HUES6 (cell line): Measurements from ENCODE around the gene IDH3B.

Source experiments
- H3K27ac ChIP-seq: 2 replicates; pipeline ENCODE4 v1.7.0; 2013; ENCODE audit warnings: low read depth, mild to moderate bottlenecking, low read length, inconsistent platforms
- H3K27me3 ChIP-seq: 2 replicates; pipeline ENCODE4 v1.6.1; 2013; ENCODE audit warnings: low read length; ENCODE audit not compliant: control insufficient read depth, insufficient read depth
- H3K36me3 ChIP-seq: 2 replicates; pipeline ENCODE4 v1.6.1; 2013; ENCODE audit warnings: low read length; ENCODE audit not compliant: control insufficient read depth, insufficient read depth
- H3K4me1 ChIP-seq: 2 replicates; pipeline ENCODE4 v1.6.1; 2013; ENCODE audit warnings: low read length; ENCODE audit not compliant: control insufficient read depth, insufficient read depth
- H3K4me3 ChIP-seq: 2 replicates; pipeline ENCODE4 v1.5.1; 2013; ENCODE audit warnings: low read depth, low read length
- H3K9ac ChIP-seq: one replicate; pipeline ENCODE4 v1.6.1; 2013; ENCODE audit warnings: mild to moderate bottlenecking, low read length
- H3K9me3 ChIP-seq: 2 replicates; pipeline ENCODE4 v1.6.1; 2013; ENCODE audit warnings: low read depth, low read length; ENCODE audit not compliant: control insufficient read depth, insufficient read depth

The IDH3B gene

GRCh38 chr20:2637246-2637645 lies 26.8 kb downstream of the IDH3B start:
- H3K4me1 ChIP-seq, result no peaks in the 10 kb centered on the region
- peaks cover 14% of the 10 kb centered on the region for H3K27me3 ChIP-seq
- H3K9me3 ChIP-seq, result no peaks in the 10 kb centered on the region
- no peak overlapping the region for H3K9ac ChIP-seq
- H3K4me3 ChIP-seq, result no peak overlapping the region
- no peaks in the 10 kb centered on the region; the same call in 1 of the 2 replicates for H3K36me3 ChIP-seq
- no peak overlapping the region for H3K27ac ChIP-seq

GRCh38 chr20:2633381-2633780 lies 30.6 kb downstream of the IDH3B start:
- Histone ChIP-seq H3K4me3 (no peak overlapping the region), H3K4me1 (no peaks in the 10 kb centered on the region), H3K27ac (no peak overlapping the region), H3K36me3 (no peaks in the 10 kb centered on the region), H3K9me3 (no peaks in the 10 kb centered on the region), H3K9ac (no peak overlapping the region), H3K27me3 (peaks cover 14% of the 10 kb centered on the region)

GRCh38 chr20:2631228-2631627 lies 32.8 kb downstream of the IDH3B start:
- Histone ChIP-seq H3K4me3 (no peak overlapping the region), H3K9ac (no peak overlapping the region), H3K9me3 (peaks cover 8% of the 10 kb centered on the region; the same call in 1 of the 2 replicates), H3K4me1 (no peaks in the 10 kb centered on the region), H3K27me3 (peaks cover 13% of the 10 kb centered on the region), H3K36me3 (no peaks in the 10 kb centered on the region), H3K27ac (no peak overlapping the region)

DNA sequence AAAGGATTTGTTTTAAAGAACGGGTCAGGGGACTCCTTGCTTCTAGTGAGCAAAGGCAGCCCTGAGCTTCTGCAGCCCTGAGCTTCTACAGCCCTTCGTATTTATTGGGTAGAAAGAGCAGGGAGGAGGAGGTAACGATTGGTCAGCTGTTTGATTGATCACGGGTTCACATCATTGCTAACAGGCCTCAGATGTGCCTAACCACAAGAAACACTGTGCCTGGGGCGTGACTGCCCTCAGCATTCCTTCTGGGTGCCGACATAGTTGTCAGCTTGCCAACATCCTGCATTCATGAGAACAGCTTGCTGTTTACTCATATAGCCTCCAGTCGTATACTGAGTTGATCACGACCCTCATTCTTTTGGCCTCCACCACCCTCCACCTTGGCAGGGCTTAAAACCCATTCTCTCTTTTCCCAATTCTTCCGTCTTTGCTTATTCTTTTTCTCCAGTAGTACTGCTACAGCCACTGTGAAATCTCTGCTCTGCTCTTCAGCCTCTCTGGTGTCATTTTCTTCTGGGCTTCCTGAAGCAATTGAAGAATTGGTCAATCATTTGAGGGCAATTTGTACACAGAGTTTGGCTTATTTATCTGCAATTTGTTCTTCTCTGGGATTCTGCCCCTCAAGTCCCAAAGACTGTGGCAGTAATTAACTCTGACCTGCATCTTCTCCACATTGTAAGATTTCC lies 37.0 kb downstream of the IDH3B start:
- Histone ChIP-seq H3K27ac (no peak overlapping the region), H3K27me3 (0 out of 2 replicates have a peak, but pooled peaks cover 2% of the 10 kb centered on the region), H3K9ac (no peak overlapping the region), H3K4me3 (no peak overlapping the region), H3K36me3 (no peaks in the 10 kb centered on the region), H3K4me1 (no peaks in the 10 kb centered on the region), H3K9me3 (peaks cover 10% of the 10 kb centered on the region; the same call in 1 of the 2 replicates)

DNA sequence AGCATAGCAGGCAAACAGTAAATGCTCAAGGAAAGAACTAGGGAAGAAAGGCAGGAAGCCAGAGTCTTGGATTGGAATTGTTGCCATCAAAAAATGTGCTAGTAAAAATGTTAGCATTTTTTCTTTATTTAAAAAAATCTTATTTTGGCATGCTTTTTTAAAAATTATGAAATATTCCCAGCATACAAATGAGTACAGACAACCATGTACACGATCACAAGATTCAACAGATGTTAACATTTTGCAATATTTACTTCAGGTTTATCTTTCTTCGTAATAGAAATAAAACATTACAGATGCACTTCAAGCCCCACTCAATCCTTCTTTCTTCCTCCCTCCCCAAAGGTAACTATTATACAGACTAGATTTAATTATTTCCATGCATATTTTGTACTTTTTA lies 39.0 kb downstream of the IDH3B start:
- Histone ChIP-seq H3K9ac (no peak overlapping the region), H3K27me3 (0 out of 2 replicates have a peak, but pooled peaks cover 2% of the 10 kb centered on the region), H3K4me1 (no peaks in the 10 kb centered on the region), H3K9me3 (peaks cover 10% of the 10 kb centered on the region; the same call in 1 of the 2 replicates), H3K27ac (no peak overlapping the region), H3K4me3 (no peak overlapping the region), H3K36me3 (no peaks in the 10 kb centered on the region)

DNA sequence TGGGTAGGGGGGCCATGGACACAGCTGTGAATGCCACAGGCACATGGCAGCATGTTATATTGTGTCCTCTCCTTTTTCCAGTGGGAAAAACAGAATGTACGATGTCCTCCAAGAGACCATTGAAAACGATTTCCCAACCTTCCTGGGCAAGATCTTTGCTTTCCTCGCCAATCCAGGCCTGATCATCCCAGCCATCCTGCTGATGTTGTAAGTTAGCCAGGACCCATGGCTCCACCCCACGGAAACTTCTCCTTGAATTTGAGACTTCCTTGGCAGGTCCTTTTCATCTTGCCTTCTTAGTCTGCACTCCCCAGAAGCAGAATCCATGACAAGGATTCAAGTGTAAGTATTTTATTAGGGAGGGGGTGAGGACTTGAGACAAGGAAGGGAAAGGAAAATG lies 39.8 kb downstream of the IDH3B start:
- Histone ChIP-seq H3K4me1 (no peaks in the 10 kb centered on the region), H3K9ac (no peak overlapping the region), H3K9me3 (peaks cover 10% of the 10 kb centered on the region; the same call in 1 of the 2 replicates), H3K27ac (no peak overlapping the region), H3K4me3 (no peak overlapping the region), H3K27me3 (peaks cover 2% of the 10 kb centered on the region; the same call in 1 of the 2 replicates), H3K36me3 (no peaks in the 10 kb centered on the region)

- no peak overlapping the region for H3K9ac ChIP-seq
- no peaks in the 10 kb centered on the region for H3K4me1 ChIP-seq
- H3K9me3 ChIP-seq, result no peaks in the 10 kb centered on the region; the same call in 1 of the 2 replicates
- H3K27ac ChIP-seq, result no peak overlapping the region
- no peak overlapping the region for H3K4me3 ChIP-seq
- H3K27me3 ChIP-seq, result peaks cover 7% of the 10 kb centered on the region; the same call in 1 of the 2 replicates
- H3K36me3 ChIP-seq, result no peaks in the 10 kb centered on the region
Observed at GRCh38 chr20:2619961-2620595, 43.9 kb downstream of the IDH3B start.

DNA sequence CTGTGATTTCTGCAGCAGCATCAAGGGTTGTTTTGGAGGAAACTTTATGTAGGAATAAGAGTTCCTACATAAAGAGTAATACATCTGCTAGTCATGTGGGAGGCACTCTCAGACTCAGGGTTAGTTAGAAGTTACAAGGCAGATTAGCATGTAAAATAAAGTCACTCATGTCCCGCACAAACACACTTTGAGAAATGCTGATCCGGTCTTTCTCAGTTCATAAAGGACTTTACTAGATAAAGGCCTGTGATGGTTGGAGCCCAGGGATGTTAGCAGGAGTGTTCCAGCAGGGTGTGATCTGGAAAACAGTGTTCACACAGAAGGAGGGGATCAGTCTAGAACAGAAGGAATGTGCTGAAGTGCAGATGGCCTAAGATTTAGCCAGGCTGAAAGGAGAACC lies 44.7 kb downstream of the IDH3B start:
- Histone ChIP-seq H3K4me3 (no peak overlapping the region), H3K4me1 (no peaks in the 10 kb centered on the region), H3K36me3 (no peaks in the 10 kb centered on the region), H3K9me3 (no peaks in the 10 kb centered on the region), H3K27ac (no peak overlapping the region), H3K9ac (no peak overlapping the region), H3K27me3 (peaks cover 7% of the 10 kb centered on the region; the same call in 1 of the 2 replicates)

GRCh38 chr20:2618815-2619214 lies 45.2 kb downstream of the IDH3B start:
- Histone ChIP-seq H3K4me1 (no peaks in the 10 kb centered on the region), H3K27ac (no peak overlapping the region), H3K9ac (no peak overlapping the region), H3K27me3 (peaks cover 5% of the 10 kb centered on the region; the same call in 1 of the 2 replicates), H3K4me3 (no peak overlapping the region), H3K9me3 (no peaks in the 10 kb centered on the region), H3K36me3 (no peaks in the 10 kb centered on the region)

GRCh38 chr20:2617099-2617714 lies 46.8 kb downstream of the IDH3B start:
- H3K27me3 ChIP-seq, result peaks cover 11% of the 10 kb centered on the region; the same call in 1 of the 2 replicates
- H3K9me3 ChIP-seq, result no peaks in the 10 kb centered on the region
- no peak overlapping the region for H3K4me3 ChIP-seq
- H3K36me3 ChIP-seq, result no peaks in the 10 kb centered on the region
- H3K4me1 ChIP-seq, result no peaks in the 10 kb centered on the region
- no peak overlapping the region for H3K27ac ChIP-seq
- no peak overlapping the region for H3K9ac ChIP-seq

DNA sequence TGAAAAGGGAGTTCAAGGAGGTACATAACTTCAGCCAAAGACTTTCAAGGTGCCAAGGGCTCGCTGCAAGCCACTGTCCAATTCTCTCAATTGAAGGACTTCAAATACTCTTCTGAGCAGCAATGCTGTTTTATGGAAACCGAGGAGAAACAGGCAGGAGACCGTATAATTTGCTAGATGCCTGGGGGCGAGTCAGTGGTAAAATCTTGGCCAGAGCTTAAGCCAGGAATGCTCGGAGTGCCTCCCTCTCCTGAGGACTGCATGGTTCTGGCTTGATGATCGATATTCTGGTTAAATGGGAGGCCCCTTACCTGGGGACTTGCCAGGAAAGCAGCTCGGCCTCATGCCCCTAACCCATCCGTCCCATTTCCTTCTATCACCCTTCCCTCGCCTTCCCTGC lies 47.4 kb downstream of the IDH3B start:
- no peak overlapping the region for H3K27ac ChIP-seq
- H3K4me3 ChIP-seq, result no peak overlapping the region
- no peaks in the 10 kb centered on the region for H3K36me3 ChIP-seq
- no peak overlapping the region for H3K9ac ChIP-seq
- H3K27me3 ChIP-seq, result peaks cover 15% of the 10 kb centered on the region; the same call in 1 of the 2 replicates
- H3K9me3 ChIP-seq, result no peaks in the 10 kb centered on the region
- H3K4me1 ChIP-seq, result no peaks in the 10 kb centered on the region
